ENCODE data around the gene KCNJ2. TPM values are rescaled to one million over a fixed set of nuclear protein-coding genes. Genes with fewer than 3 reads are reported as not detected.

Gene KCNJ2
- total RNA-seq, result 10 to 100 TPM in 2 of 4 donors, 1 to 10 TPM in 2; 7.3 to 18.9 (median 10.6) TPM

GRCh38 chr17:70168977-70169708 lies at the start of gene KCNJ2:
Gene KCNJ2 (plus strand): TSS chr17:70169532. CDS start chr17:70175040, 5,508 bp downstream.
- ATAC-seq (peak; percentile 72 to 80), DNase-seq (peak; percentile 84 to 89)
- intact Hi-C loops (cut with DNase I; ENCODE audit: low total_unique reads), result loop anchor here (1.0 to 10.0 kb wide), 6 partner anchors 32 to 600 kb away; no protein-coding TSS in a partner anchor
- peak within 1 kb of the TSS; percentile 92 to 97 (median 96) for H3K27ac ChIP-seq
- in situ Hi-C loops (cut with MboI; ENCODE audit: low sequenced_read_pairs in 4 of 4), result loop anchor here (25.0 kb wide), 4 partner anchors 432 to 832 kb away; partner anchors contain the start of gene ABCA5 (in 1 of the 4)
- no peaks in the 10 kb centered on the region for H3K27me3 ChIP-seq
- H3K9me3 ChIP-seq, result no peaks in the 10 kb centered on the region
- H3K4me3 ChIP-seq, result peak within 1 kb of the TSS; percentile 82 to 90 (median 87)
- no peaks in the 10 kb centered on the region for H3K36me3 ChIP-seq
- H3K4me1 ChIP-seq, result peaks cover 40% of the 10 kb centered on the region in 2 donors
- TF ChIP-seq POLR2A (IDR thresholded peaks at IDR 0.05), result peak; percentile 99
- TF ChIP-seq CTCF (IDR thresholded peaks at IDR 0.05 in 4 of 5, conservative IDR thresholded peaks at IDR 0.05 in 1 of 5), result peak in 1 of 5 experiments; percentile 30

- ATAC-seq, result no peak
- intact Hi-C loops (cut with DNase I; ENCODE audit: low total_unique reads), result no loop called here
Observed at GRCh38 chr17:70119545-70119944, 49.8 kb upstream of the KCNJ2 start.

GRCh38 chr17:70119983-70120382 lies 49.3 kb upstream of the KCNJ2 start:
- Histone ChIP-seq H3K4me1 (no peaks in the 10 kb centered on the region), H3K27me3 (no peaks in the 10 kb centered on the region), H3K4me3 (no peak overlapping the region), H3K27ac (no peak overlapping the region), H3K9me3 (no peaks in the 10 kb centered on the region), H3K36me3 (no peaks in the 10 kb centered on the region)
- DNase-seq (no peak), ATAC-seq (no peak)
- no peak for TF ChIP-seq POLR2A (IDR thresholded peaks at IDR 0.05)
- TF ChIP-seq CTCF (IDR thresholded peaks at IDR 0.05 in 4 of 5, conservative IDR thresholded peaks at IDR 0.05 in 1 of 5), result no peak
- intact Hi-C loops (cut with DNase I; ENCODE audit: low total_unique reads) (no loop called here), in situ Hi-C loops (cut with MboI; ENCODE audit: low sequenced_read_pairs in 4 of 4) (no loop called here)

More at GRCh38 chr17:70119545-70119944, 49.8 kb upstream of the KCNJ2 start:
- Histone ChIP-seq H3K27ac (no peak overlapping the region), H3K27me3 (no peaks in the 10 kb centered on the region), H3K36me3 (no peaks in the 10 kb centered on the region), H3K4me1 (peaks cover under 1 to 1% of the 10 kb centered on the region in 2 donors), H3K9me3 (no peaks in the 10 kb centered on the region), H3K4me3 (no peak overlapping the region)
- DNase-seq, result no peak
- TF ChIP-seq POLR2A (IDR thresholded peaks at IDR 0.05) (no peak), CTCF (IDR thresholded peaks at IDR 0.05 in 4 of 5, conservative IDR thresholded peaks at IDR 0.05 in 1 of 5) (no peak)
- in situ Hi-C loops (cut with MboI; ENCODE audit: low sequenced_read_pairs in 4 of 4), result no loop called here

- no peaks in the 10 kb centered on the region for H3K36me3 ChIP-seq
Observed at GRCh38 chr17:70120425-70120824, 48.9 kb upstream of the KCNJ2 start.

More at GRCh38 chr17:70120425-70120824, 48.9 kb upstream of the KCNJ2 start:
- TF ChIP-seq CTCF (IDR thresholded peaks at IDR 0.05 in 4 of 5, conservative IDR thresholded peaks at IDR 0.05 in 1 of 5) (no peak), POLR2A (IDR thresholded peaks at IDR 0.05) (no peak)
- H3K27ac ChIP-seq, result peak overlapping the region in 1 of 4 donors; percentile 31
- no peak overlapping the region for H3K4me3 ChIP-seq
- H3K9me3 ChIP-seq, result no peaks in the 10 kb centered on the region
- H3K27me3 ChIP-seq, result no peaks in the 10 kb centered on the region
- intact Hi-C loops (cut with DNase I; ENCODE audit: low total_unique reads) (no loop called here), in situ Hi-C loops (cut with MboI; ENCODE audit: low sequenced_read_pairs in 4 of 4) (no loop called here)
- no peak for ATAC-seq
- DNase-seq, result no peak
- H3K4me1 ChIP-seq, result no peaks in the 10 kb centered on the region

Data from gastrocnemius medialis (tissue), 4 donors.